Stimulated activated CD8-positive, alpha-beta memory T cell treated with anti-CD3 and anti-CD28 coated beads, Interleukin-4, amount 100 ng/mL, for 48 hours (primary cell): ENCODE results near the gene NCOR2.

Experiments used
- DNase-seq: peaks from one replicate; pipeline ENCODE4 v3.0.0-alpha.2; 2020

The NCOR2 gene

DNA sequence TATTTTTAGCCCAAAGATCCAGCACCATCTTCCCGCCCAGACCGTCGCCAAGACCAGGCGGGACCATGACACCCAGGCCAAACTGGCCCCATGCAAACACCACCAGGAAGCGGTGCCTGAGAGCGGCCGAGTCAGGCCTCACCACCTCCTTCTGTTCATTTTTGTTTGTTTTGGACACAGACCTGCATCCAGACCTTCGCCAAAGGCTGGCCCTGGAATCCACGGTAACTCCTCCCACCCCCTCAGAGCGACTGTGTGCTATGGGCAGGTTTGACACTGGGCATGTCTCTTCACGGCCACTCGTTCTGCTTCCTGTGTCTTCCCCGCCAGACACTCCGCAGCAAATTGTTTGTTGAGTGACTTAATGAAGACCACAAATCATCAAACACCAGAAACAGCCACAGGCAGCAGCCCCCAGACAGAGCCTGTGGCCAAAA, 47.1 kb downstream of the NCOR2 start:
- DNase-seq = no peak

DNA sequence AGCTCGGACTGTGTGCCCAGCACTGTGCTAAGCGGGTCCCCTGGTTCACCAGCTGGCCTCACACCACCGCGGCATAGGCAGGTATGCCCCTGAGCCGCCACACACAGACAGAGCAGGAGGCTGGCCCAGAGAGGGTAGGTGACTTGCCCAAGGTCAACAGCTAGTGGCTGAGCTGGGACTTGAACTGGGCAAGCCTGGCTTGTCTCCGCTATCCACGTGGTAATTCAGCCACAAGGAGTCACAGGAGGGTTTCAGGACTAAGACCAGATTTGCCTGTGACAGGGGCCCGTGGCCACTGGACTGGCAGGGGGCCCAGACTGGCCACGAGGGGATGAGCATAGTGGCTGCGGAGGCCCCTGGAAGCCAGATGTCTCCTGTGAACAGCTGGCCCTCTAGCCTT, 47.7 kb downstream of the NCOR2 start:
- DNase-seq = no peak

DNA sequence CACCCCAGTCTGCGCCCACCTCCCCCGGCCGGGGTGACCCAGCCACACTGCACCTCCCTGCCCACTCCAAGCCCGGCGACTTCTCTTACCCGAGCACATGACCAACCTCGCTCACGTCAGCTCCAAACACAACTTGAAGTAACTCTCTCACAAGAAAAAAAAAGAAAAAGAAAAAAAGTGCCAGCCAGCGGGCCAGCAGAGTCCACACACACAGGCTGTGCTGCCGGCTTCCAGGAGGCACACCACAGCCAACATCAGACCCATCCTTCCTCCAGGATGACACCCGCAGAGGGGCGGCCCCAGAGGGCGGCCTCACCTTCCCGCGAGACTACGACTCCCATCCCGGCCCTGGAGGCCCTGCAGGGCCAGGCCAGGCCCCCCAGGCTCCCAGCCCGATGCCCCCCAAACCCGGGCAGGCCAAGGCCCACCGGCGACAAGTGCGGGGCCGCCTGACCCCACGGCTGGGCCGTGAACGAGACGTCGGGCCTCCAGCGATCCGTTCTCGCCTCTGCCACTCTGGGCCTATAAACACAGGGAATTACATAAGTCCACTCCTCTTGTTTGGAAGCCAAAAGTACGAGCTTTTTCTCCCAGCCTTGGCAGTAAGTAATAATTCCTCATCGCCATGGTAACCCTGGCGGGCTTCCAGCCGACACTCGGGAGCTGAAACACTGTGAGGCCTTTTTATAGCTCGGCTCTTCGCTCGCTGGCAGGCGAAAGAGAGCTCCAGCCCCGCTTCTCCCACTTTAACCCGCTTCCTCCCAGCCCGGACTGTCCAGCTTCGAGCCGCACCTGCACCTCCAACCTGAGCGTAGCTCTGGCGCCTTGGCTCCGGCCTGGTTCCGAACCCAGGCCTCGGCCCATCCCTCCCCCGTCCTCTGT, 49.1 kb downstream of the NCOR2 start:
- no peak for DNase-seq
